DND-41 (cell line): ENCODE data around the gene NPDC1.

Experiments
- ATAC-seq: fragments of 200-7000 bp; cut with Tn5 transposase; 3 replicates; pipeline ENCODE4 v1.9.1; 2021; ENCODE audit warnings: low read depth; ENCODE audit not compliant: insufficient read depth
- DNase-seq: peaks from one replicate; pipeline ENCODE4 v3.0.0-alpha.2; 2020
- H2AFZ ChIP-seq: 2 replicates; pipeline ENCODE4 v1.6.0; 2012; ENCODE audit warnings: low read depth, low read length
- H3K27ac ChIP-seq: 2 replicates; pipeline ENCODE4 v1.5.1; 2012; ENCODE audit warnings: low read length, inconsistent platforms
- H3K27me3 ChIP-seq: fragments of 200-600 bp; sonication (generic); 2 replicates; pipeline ENCODE4 v1.6.0; 2012; ENCODE audit warnings: low read length, mild to moderate bottlenecking, inconsistent platforms; ENCODE audit not compliant: insufficient read depth, poor library complexity
- H3K36me3 ChIP-seq: 2 replicates; pipeline ENCODE4 v1.5.1; 2012; ENCODE audit warnings: low read length, inconsistent platforms; ENCODE audit not compliant: insufficient read depth
- H3K4me1 ChIP-seq: 2 replicates; pipeline ENCODE4 v1.5.1; 2012; ENCODE audit warnings: mild to moderate bottlenecking, low read length; ENCODE audit not compliant: insufficient read depth
- H3K4me2 ChIP-seq: 2 replicates; pipeline ENCODE4 v1.6.0; 2012; ENCODE audit warnings: mild to moderate bottlenecking, moderate library complexity, low read length, inconsistent platforms; ENCODE audit not compliant: insufficient read depth
- H3K4me3 ChIP-seq, 2 experiments: fragments of 200-600 bp in 1 of 2; shearing (Covaris generic) in 1 of 2; 2 replicates each; pipeline ENCODE4 v1.5.1; 2012 to 2016; ENCODE audit warnings: inconsistent platforms in 2 of 2, low read length in 2 of 2, mild to moderate bottlenecking in 2 of 2, low read depth in 1 of 2, moderate library complexity in 1 of 2
- H3K79me2 ChIP-seq: 2 replicates; pipeline ENCODE4 v1.6.0; 2012; ENCODE audit warnings: low read length, inconsistent platforms; ENCODE audit not compliant: insufficient read depth
- H3K9ac ChIP-seq: 2 replicates; pipeline ENCODE4 v1.6.0; 2012; ENCODE audit warnings: low read depth, mild to moderate bottlenecking, inconsistent platforms, low read length, moderate library complexity
- H3K9me3 ChIP-seq: 2 replicates; pipeline ENCODE4 v1.5.1; 2012; ENCODE audit warnings: low read length, moderate library complexity, mild to moderate bottlenecking, inconsistent platforms; ENCODE audit not compliant: insufficient read depth, severe bottlenecking
- H4K20me1 ChIP-seq: 2 replicates; pipeline ENCODE4 v1.6.0; 2012; ENCODE audit warnings: low read length; ENCODE audit not compliant: insufficient read depth
- CTCF ChIP-seq: IDR thresholded peaks from 2 replicates; pipeline ENCODE4 v1.5.1; 2012; ENCODE audit warnings: borderline replicate concordance, low read length, moderate library complexity, mild to moderate bottlenecking; ENCODE audit not compliant: poor library complexity, severe bottlenecking; ENCODE audit errors: extremely low read depth
- EZH2 ChIP-seq: IDR thresholded peaks from 3 replicates; pipeline ENCODE4 v1.6.1; 2012; ENCODE audit warnings: borderline replicate concordance, low read depth, mild to moderate bottlenecking, moderate library complexity, low read length, inconsistent platforms; ENCODE audit not compliant: severe bottlenecking

NPDC1 gene

GRCh38 chr9:137082222-137082924, 36.4 kb upstream of the NPDC1 start:
- Histone ChIP-seq H3K9me3 (no peaks in the 10 kb centered on the region), H3K4me1 (peaks cover 10% of the 10 kb centered on the region), H3K36me3 (no peaks in the 10 kb centered on the region), H2AFZ (no peak overlapping the region), H3K27ac (no peak overlapping the region), H3K9ac (no peak overlapping the region), H3K4me2 (no peak overlapping the region), H3K4me3 (no peak overlapping the region), H3K79me2 (peaks cover 4% of the 10 kb centered on the region), H4K20me1 (no peaks in the 10 kb centered on the region), H3K27me3 (no peaks in the 10 kb centered on the region)
- DNase-seq: no peak
- ATAC-seq: no peak
- TF ChIP-seq EZH2 (no peak), CTCF (no peak)

- H3K4me1 ChIP-seq: peaks cover 1% of the 10 kb centered on the region; the same call in 1 of the 2 replicates
- H3K27ac ChIP-seq: no peak overlapping the region
- no peak overlapping the region for H3K4me2 ChIP-seq
These were observed 34.5 kb upstream of the NPDC1 start for GRCh38 chr9:137080260-137081122.

GRCh38 chr9:137079401-137079787, 33.4 kb upstream of the NPDC1 start:
- Histone ChIP-seq H2AFZ (no peak overlapping the region), H4K20me1 (no peaks in the 10 kb centered on the region), H3K4me1 (no peaks in the 10 kb centered on the region), H3K27ac (no peak overlapping the region), H3K4me2 (no peak overlapping the region), H3K4me3 (no peak overlapping the region), H3K9ac (no peak overlapping the region), H3K79me2 (no peaks in the 10 kb centered on the region), H3K36me3 (no peaks in the 10 kb centered on the region), H3K9me3 (no peaks in the 10 kb centered on the region), H3K27me3 (no peaks in the 10 kb centered on the region)
- TF ChIP-seq CTCF: no peak
- ATAC-seq (no peak), DNase-seq (no peak)

More at GRCh38 chr9:137080260-137081122, 34.5 kb upstream of the NPDC1 start:
- no peaks in the 10 kb centered on the region for H3K9me3 ChIP-seq
- no peaks in the 10 kb centered on the region for H3K27me3 ChIP-seq
- no peak overlapping the region for H2AFZ ChIP-seq
- no peaks in the 10 kb centered on the region for H3K36me3 ChIP-seq
- DNase-seq: no peak
- no peak overlapping the region for H3K9ac ChIP-seq
- TF ChIP-seq CTCF (no peak), EZH2 (no peak)
- no peak overlapping the region for H3K4me3 ChIP-seq
- ATAC-seq: no peak
- H3K79me2 ChIP-seq: no peaks in the 10 kb centered on the region
- H4K20me1 ChIP-seq: no peaks in the 10 kb centered on the region
